ENCODE results near the gene MROH8.

MROH8 gene

GRCh38 chr20:37228082-37228481 is 48.7 kb upstream of the MROH8 start:
- ChIA-PET CTCF (interaction anchor here (0.7 to 1.3 kb wide), 2 partner anchors 26 to 32 kb away, joined by 3 to 4 read pairs; no protein-coding TSS in a partner anchor), POLR2A (no interaction called here)
- TF ChIP-seq ZNF138 (tag by site-specific recombination; IDR thresholded peaks at IDR 0.05; ENCODE audit: borderline replicate concordance) (no peak), ZNF791 (tag by site-specific recombination; IDR thresholded peaks at IDR 0.05) (no peak), ZBTB7A (tag by site-specific recombination; IDR thresholded peaks at IDR 0.05; ENCODE audit: low read depth) (no peak), ZNF19 (tag by site-specific recombination; IDR thresholded peaks at IDR 0.05; ENCODE audit: low read depth) (no peak), KLF7 (tag by site-specific recombination; IDR thresholded peaks at IDR 0.05; ENCODE audit: borderline replicate concordance) (no peak), ZNF549 (tag by site-specific recombination; IDR thresholded peaks at IDR 0.05) (no peak), ZNF747 (tag by site-specific recombination; IDR thresholded peaks at IDR 0.05) (no peak), KLF10 (tag by site-specific recombination; IDR thresholded peaks at IDR 0.05) (no peak), ZFHX2 (tag by site-specific recombination; conservative IDR thresholded peaks at IDR 0.05) (no peak), ZNF16 (tag by site-specific recombination; IDR thresholded peaks at IDR 0.05; ENCODE audit: low read depth) (no peak), ZNF629 (tag by site-specific recombination; IDR thresholded peaks at IDR 0.05) (no peak), AEBP2 (tag by site-specific recombination; IDR thresholded peaks at IDR 0.05; ENCODE audit: borderline replicate concordance) (no peak), ZNF426 (tag by site-specific recombination; IDR thresholded peaks at IDR 0.05) (no peak), ZNF558 (tag by site-specific recombination; IDR thresholded peaks at IDR 0.05) (no peak), ZNF521 (tag by site-specific recombination; IDR thresholded peaks at IDR 0.05) (no peak)
- no peak overlapping the region for H3K4me3 ChIP-seq (ENCODE audit: low read depth, low read length)
- peaks cover 46 to 100% of the 10 kb centered on the region in 2 experiments for H3K36me3 ChIP-seq (ENCODE audit: control insufficient read depth in 2 of 2, insufficient read depth in 1 of 2, low read length in 2 of 2)
- no peaks in the 10 kb centered on the region for H3K4me1 ChIP-seq (ENCODE audit: control insufficient read depth, insufficient read depth, low read length)
- no peak overlapping the region for H3K27ac ChIP-seq (ENCODE audit: extremely low read depth, low read depth, low read length)
- no peaks in the 10 kb centered on the region for H3K9me3 ChIP-seq (ENCODE audit: control insufficient read depth, insufficient read depth, low read depth, low read length)

- peaks cover 35 to 99% of the 10 kb centered on the region in 2 experiments for H3K36me3 ChIP-seq (ENCODE audit: control insufficient read depth in 2 of 2, insufficient read depth in 1 of 2, low read length in 2 of 2)
- TF ChIP-seq OSR2 (tag by site-specific recombination; IDR thresholded peaks at IDR 0.05), result no peak
- no peak for TF ChIP-seq ZNF560 (tag by site-specific recombination; IDR thresholded peaks at IDR 0.05; ENCODE audit: borderline replicate concordance)
- no peak for TF ChIP-seq PRDM4 (tag by site-specific recombination; IDR thresholded peaks at IDR 0.05)
- TF ChIP-seq TRIM28 (IDR thresholded peaks at IDR 0.05; ENCODE audit: borderline replicate concordance, low read length), result no peak
- TF ChIP-seq ZBTB44 (tag by site-specific recombination; IDR thresholded peaks at IDR 0.05), result no peak
- TF ChIP-seq ZNF169 (tag by site-specific recombination; IDR thresholded peaks at IDR 0.05), result no peak
- no peak for TF ChIP-seq ZBTB7A (tag by site-specific recombination; IDR thresholded peaks at IDR 0.05; ENCODE audit: low read depth)
- no peak for TF ChIP-seq ZNF175 (tag by site-specific recombination; IDR thresholded peaks at IDR 0.05)
- no peak for TF ChIP-seq ZNF155 (tag by site-specific recombination; IDR thresholded peaks at IDR 0.05)
- TF ChIP-seq ZNF398 (tag by site-specific recombination; IDR thresholded peaks at IDR 0.05), result no peak
- TF ChIP-seq BCL11A (tag by site-specific recombination; IDR thresholded peaks at IDR 0.05; ENCODE audit: low read depth), result no peak
- no peak for TF ChIP-seq ZNF580 (tag by site-specific recombination; IDR thresholded peaks at IDR 0.05)
- TF ChIP-seq SP3 (tag by site-specific recombination; IDR thresholded peaks at IDR 0.05), result no peak
- TF ChIP-seq ZNF585B (tag by site-specific recombination; IDR thresholded peaks at IDR 0.05), result no peak
These were observed 47.5 kb upstream of the MROH8 start for GRCh38 chr20:37226889-37227288.

More at GRCh38 chr20:37226889-37227288, 47.5 kb upstream of the MROH8 start:
- no peak overlapping the region for H3K4me3 ChIP-seq (ENCODE audit: low read depth, low read length)
- H3K27ac ChIP-seq (ENCODE audit: extremely low read depth, low read depth, low read length), result no peak overlapping the region
- H3K9me3 ChIP-seq (ENCODE audit: control insufficient read depth, insufficient read depth, low read depth, low read length), result no peaks in the 10 kb centered on the region
- ChIA-PET CTCF (no interaction called here), POLR2A (interaction anchor here (0.5 kb wide), 1 partner anchor 17 kb away, joined by 6 read pairs; no protein-coding TSS in a partner anchor)
- H3K4me1 ChIP-seq (ENCODE audit: control insufficient read depth, insufficient read depth, low read length), result no peaks in the 10 kb centered on the region
